KMS-11 (cell line): Measurements from ENCODE around the gene NR1H4.
"Not testable (repeated sequence)": the region's sequence is repeated elsewhere in the genome, so short reads cannot be mapped to it uniquely, and the experiment has no call there.

ENCODE experiments used
- H2AFZ ChIP-seq: fragments of 200-600 bp; sonication (generic); 2 replicates; pipeline ENCODE4 v1.6.1; 2016; ENCODE audit warnings: antibody characterized with exemption, mixed run types, low read depth
- H3K27ac ChIP-seq: fragments of 200-600 bp; sonication (generic); 2 replicates; pipeline ENCODE4 v1.6.1; 2016; ENCODE audit warnings: mild to moderate bottlenecking, mixed run types
- H3K27me3 ChIP-seq: fragments of 200-600 bp; sonication (generic); 2 replicates; pipeline ENCODE4 v1.6.1; 2017; ENCODE audit warnings: mild to moderate bottlenecking, low read depth, mixed run types, moderate library complexity; ENCODE audit not compliant: insufficient read depth
- H3K36me3 ChIP-seq: fragments of 200-600 bp; sonication (generic); 2 replicates; pipeline ENCODE4 v1.6.1; 2017; ENCODE audit warnings: mild to moderate bottlenecking, mixed run types; ENCODE audit not compliant: insufficient read depth
- H3K4me1 ChIP-seq: fragments of 200-600 bp; sonication (generic); 2 replicates; pipeline ENCODE4 v1.6.1; 2016; ENCODE audit warnings: mild to moderate bottlenecking, low read depth, mixed run types; ENCODE audit not compliant: poor library complexity, severe bottlenecking
- H3K4me2 ChIP-seq: fragments of 200-600 bp; sonication (generic); 2 replicates; pipeline ENCODE4 v1.7.0; 2016; ENCODE audit warnings: mild to moderate bottlenecking, mixed run types
- H3K4me3 ChIP-seq: fragments of 200-600 bp; sonication (generic); IDR thresholded peaks from 2 replicates; pipeline ENCODE4 v1.6.1; 2017; ENCODE audit warnings: low read depth, low read length, mixed read lengths; ENCODE audit not compliant: insufficient read depth
- H3K79me2 ChIP-seq: fragments of 200-600 bp; sonication (generic); 2 replicates; pipeline ENCODE4 v1.6.1; 2016; ENCODE audit warnings: low read depth, mixed run types; ENCODE audit not compliant: insufficient read depth
- H3K9ac ChIP-seq: fragments of 200-600 bp; sonication (generic); 2 replicates; pipeline ENCODE4 v1.6.1; 2016; ENCODE audit warnings: mild to moderate bottlenecking, mixed run types
- H4K20me1 ChIP-seq: fragments of 200-600 bp; sonication (generic); 2 replicates; pipeline ENCODE4 v1.6.1; 2016; ENCODE audit warnings: mild to moderate bottlenecking, mixed run types; ENCODE audit not compliant: insufficient read depth
- CTCF ChIP-seq: fragments of 200-600 bp; sonication (generic); conservative IDR thresholded peaks from 2 replicates; pipeline ENCODE4 v1.6.1; 2017; ENCODE audit warnings: low read depth, mild to moderate bottlenecking, antibody characterized with exemption, low read length, moderate library complexity, mixed read lengths

The NR1H4 gene

GRCh38 chr12:100579844-100580243 is 106.2 kb downstream of the NR1H4 start:
- no peak overlapping the region for H3K4me2 ChIP-seq
- no peak overlapping the region for H3K27ac ChIP-seq
- H3K4me3 ChIP-seq, result no peak overlapping the region
- H3K36me3 ChIP-seq, result no peaks in the 10 kb centered on the region
- TF ChIP-seq CTCF, result no peak
- peaks cover 4% of the 10 kb centered on the region for H3K4me1 ChIP-seq
- H3K79me2 ChIP-seq, result peaks cover 14% of the 10 kb centered on the region; the same call in 1 of the 2 replicates
- H2AFZ ChIP-seq, result no peak overlapping the region
- H3K9ac ChIP-seq, result no peak overlapping the region
- H4K20me1 ChIP-seq, result no peaks in the 10 kb centered on the region
- H3K27me3 ChIP-seq, result no peaks in the 10 kb centered on the region

DNA sequence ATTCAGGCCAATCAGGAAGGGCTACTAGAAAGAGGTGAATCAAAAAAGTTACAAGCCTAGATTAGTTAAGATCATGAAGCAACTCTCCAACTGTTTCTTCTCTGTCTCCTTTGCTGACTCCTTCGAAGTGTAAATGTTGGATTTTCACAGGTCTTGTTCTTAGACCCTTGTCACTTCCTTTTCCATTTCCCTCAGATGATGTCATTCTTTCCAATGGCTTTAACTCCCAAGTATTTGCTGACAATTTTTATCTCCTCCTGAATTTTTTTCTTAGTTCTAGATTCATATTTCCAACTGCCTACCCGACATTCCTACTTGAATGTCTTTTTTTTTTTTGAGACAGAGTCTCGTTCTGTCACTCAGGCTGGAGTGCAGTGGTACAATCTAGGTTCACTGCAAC is 110.6 kb downstream of the NR1H4 start:
- H3K79me2 ChIP-seq, result peaks cover 20% of the 10 kb centered on the region; the same call in 1 of the 2 replicates
- TF ChIP-seq CTCF, result no peak
- no peak overlapping the region for H3K27ac ChIP-seq
- H3K36me3 ChIP-seq, result no peaks in the 10 kb centered on the region
- no peaks in the 10 kb centered on the region for H4K20me1 ChIP-seq
- H2AFZ ChIP-seq, result no peak overlapping the region
- H3K4me2 ChIP-seq, result no peak overlapping the region
- H3K4me1 ChIP-seq, result no peaks in the 10 kb centered on the region
- no peak overlapping the region for H3K9ac ChIP-seq
- H3K4me3 ChIP-seq, result no peak overlapping the region
- no peaks in the 10 kb centered on the region for H3K27me3 ChIP-seq

GRCh38 chr12:100591979-100592378 is 118.3 kb downstream of the NR1H4 start:
- Histone ChIP-seq H3K4me1 (no peaks in the 10 kb centered on the region), H3K36me3 (no peaks in the 10 kb centered on the region), H3K79me2 (no peaks in the 10 kb centered on the region), H3K27ac (no peak overlapping the region), H3K9ac (no peak overlapping the region), H3K4me2 (no peak overlapping the region), H2AFZ (no peak overlapping the region), H3K27me3 (no peaks in the 10 kb centered on the region), H3K4me3 (no peak overlapping the region), H4K20me1 (no peaks in the 10 kb centered on the region)
- no peak for TF ChIP-seq CTCF

- Histone ChIP-seq H3K79me2 (no peaks in the 10 kb centered on the region), H3K36me3 (no peaks in the 10 kb centered on the region), H2AFZ (no peak overlapping the region), H3K4me3 (no peak overlapping the region), H3K27me3 (no peaks in the 10 kb centered on the region), H3K27ac (no peak overlapping the region), H3K9ac (no peak overlapping the region), H3K4me1 (no peaks in the 10 kb centered on the region), H3K4me2 (no peak overlapping the region), H4K20me1 (no peaks in the 10 kb centered on the region)
- TF ChIP-seq CTCF, result no peak
These were observed 119.8 kb downstream of the NR1H4 start for GRCh38 chr12:100593490-100593889.

DNA sequence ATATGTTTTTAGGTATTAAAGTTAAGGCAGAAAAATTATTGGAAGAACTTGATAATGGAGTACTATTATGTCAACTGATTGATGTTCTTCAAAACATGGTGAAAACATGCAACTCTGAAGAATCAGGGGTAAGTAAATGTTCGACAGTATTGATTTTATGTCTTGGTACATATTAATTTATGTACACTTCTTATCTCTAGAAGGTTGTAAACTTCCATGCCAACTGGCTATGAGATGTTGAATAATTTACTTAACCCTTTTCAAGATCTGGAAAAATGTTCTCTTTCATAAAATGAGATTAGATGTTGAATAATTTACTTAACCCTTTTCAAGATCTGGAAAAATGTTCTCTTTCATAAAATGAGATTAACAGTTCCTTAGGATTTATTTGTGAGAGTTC is 128.0 kb downstream of the NR1H4 start:
- Histone ChIP-seq H3K36me3 (no peaks in the 10 kb centered on the region), H3K9ac (no peak overlapping the region), H3K4me2 (no peak overlapping the region), H2AFZ (no peak overlapping the region), H3K4me3 (no peak overlapping the region), H3K27me3 (no peaks in the 10 kb centered on the region), H3K4me1 (no peaks in the 10 kb centered on the region), H4K20me1 (no peaks in the 10 kb centered on the region), H3K79me2 (no peaks in the 10 kb centered on the region), H3K27ac (no peak overlapping the region)
- no peak for TF ChIP-seq CTCF

- H4K20me1 ChIP-seq, H3K27ac ChIP-seq, H3K4me3 ChIP-seq, H3K4me2 ChIP-seq, H3K36me3 ChIP-seq, H3K79me2 ChIP-seq, H3K27me3 ChIP-seq, H3K9ac ChIP-seq, H3K4me1 ChIP-seq, H2AFZ ChIP-seq: not testable (repeated sequence)
These were observed 129.3 kb downstream of the NR1H4 start for GRCh38 chr12:100602997-100603396.
